Osteocyte (in vitro differentiated cells): ENCODE results near the gene RPS18. TPM values are rescaled to one million over a fixed set of nuclear protein-coding genes. Genes with fewer than 3 reads are reported as not detected.

Experiments used
- DNase-seq: peaks from one replicate; pipeline ENCODE4 v3.0.0; 2021; ENCODE audit warnings: mixed read lengths; ENCODE audit not compliant: unreplicated experiment; ENCODE audit errors: extremely low spot score
- H3K27ac Mint-ChIP-seq: one replicate; pipeline ENCODE4 v1.8.0; 2021; ENCODE audit warnings: mild to moderate bottlenecking, mixed read lengths; ENCODE audit not compliant: unreplicated experiment
- H3K27me3 Mint-ChIP-seq: one replicate; pipeline ENCODE4 v1.8.0; 2021; ENCODE audit warnings: mixed read lengths; ENCODE audit not compliant: unreplicated experiment
- H3K36me3 Mint-ChIP-seq: one replicate; pipeline ENCODE4 v1.8.0; 2021; ENCODE audit warnings: mixed read lengths; ENCODE audit not compliant: unreplicated experiment
- H3K4me1 Mint-ChIP-seq: one replicate; pipeline ENCODE4 v1.8.0; 2021; ENCODE audit warnings: mixed read lengths; ENCODE audit not compliant: unreplicated experiment
- H3K4me3 Mint-ChIP-seq: one replicate; pipeline ENCODE4 v1.8.0; 2021; ENCODE audit warnings: mild to moderate bottlenecking, moderate library complexity, mixed read lengths; ENCODE audit not compliant: unreplicated experiment
- H3K9me3 Mint-ChIP-seq: one replicate; pipeline ENCODE4 v1.8.0; 2021; ENCODE audit warnings: mixed read lengths; ENCODE audit not compliant: unreplicated experiment
- total RNA-seq: library from RNA; stranded (reverse); gene quantifications from 2 replicates; pipeline ENCODE4 v1.2.1, GENCODE V29; 2021
- TF ChIP-seq, protein P1 (sequence below): fragments of 200-600 bp; sonication (generic); IDR thresholded peaks from 2 replicates; pipeline ENCODE4 v1.5.0; 2021; ENCODE audit warnings: antibody characterized with exemption, mild to moderate bottlenecking, moderate library complexity

Gene RPS18
- total RNA-seq, 1 donor from 2014 or later = 2,180 TPM

DNA sequence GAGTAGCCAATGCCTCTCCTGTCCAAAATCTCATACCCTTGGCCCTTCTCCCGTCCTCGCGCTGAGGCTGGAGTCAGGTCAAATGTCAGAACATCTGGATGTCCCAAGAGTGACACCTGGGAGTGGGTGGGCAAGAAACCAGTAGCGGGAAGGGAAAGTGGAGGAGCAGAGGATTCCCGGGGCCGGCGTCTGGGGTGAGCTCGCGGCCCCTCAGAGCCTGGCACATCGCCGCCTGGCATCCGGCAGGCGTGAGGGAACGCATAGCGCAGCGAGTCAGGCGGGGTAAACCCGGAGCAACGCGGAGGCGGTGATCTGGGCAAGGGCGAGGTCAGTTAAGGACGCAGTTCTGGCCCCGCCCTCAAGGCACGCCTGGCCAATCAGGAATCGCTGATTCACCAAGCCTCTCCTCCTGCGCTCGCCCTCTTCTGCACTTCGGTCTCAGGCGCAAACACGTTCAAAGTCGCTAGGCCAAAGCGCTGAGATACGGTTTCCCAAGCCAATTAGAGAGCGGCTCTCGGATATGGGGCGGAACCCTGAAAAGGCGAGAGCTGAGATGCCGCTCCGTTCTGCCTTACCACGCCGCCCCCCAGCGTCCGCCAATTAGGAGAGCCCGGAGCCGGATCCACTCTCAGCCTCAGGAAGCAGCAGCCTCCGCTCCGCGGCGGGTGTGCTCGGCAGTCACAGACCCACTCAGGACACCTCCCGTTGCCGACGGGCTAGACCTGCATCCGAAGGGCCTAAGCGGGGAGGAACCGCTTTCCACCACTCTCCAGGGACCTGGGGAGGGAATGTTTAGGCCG, 22.7 kb upstream of the RPS18 start:
- Mint-ChIP-seq H3K27me3 (no peaks in the 10 kb centered on the region), H3K4me3 (peak overlapping the region; percentile 85), H3K4me1 (peaks cover 34% of the 10 kb centered on the region), H3K27ac (peak overlapping the region; percentile 99), H3K36me3 (peaks cover 16% of the 10 kb centered on the region), H3K9me3 (no peaks in the 10 kb centered on the region)
- peak; percentile 97 for DNase-seq
- TF ChIP-seq, protein P1, sequence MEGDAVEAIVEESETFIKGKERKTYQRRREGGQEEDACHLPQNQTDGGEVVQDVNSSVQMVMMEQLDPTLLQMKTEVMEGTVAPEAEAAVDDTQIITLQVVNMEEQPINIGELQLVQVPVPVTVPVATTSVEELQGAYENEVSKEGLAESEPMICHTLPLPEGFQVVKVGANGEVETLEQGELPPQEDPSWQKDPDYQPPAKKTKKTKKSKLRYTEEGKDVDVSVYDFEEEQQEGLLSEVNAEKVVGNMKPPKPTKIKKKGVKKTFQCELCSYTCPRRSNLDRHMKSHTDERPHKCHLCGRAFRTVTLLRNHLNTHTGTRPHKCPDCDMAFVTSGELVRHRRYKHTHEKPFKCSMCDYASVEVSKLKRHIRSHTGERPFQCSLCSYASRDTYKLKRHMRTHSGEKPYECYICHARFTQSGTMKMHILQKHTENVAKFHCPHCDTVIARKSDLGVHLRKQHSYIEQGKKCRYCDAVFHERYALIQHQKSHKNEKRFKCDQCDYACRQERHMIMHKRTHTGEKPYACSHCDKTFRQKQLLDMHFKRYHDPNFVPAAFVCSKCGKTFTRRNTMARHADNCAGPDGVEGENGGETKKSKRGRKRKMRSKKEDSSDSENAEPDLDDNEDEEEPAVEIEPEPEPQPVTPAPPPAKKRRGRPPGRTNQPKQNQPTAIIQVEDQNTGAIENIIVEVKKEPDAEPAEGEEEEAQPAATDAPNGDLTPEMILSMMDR = peak; percentile 32

DNA sequence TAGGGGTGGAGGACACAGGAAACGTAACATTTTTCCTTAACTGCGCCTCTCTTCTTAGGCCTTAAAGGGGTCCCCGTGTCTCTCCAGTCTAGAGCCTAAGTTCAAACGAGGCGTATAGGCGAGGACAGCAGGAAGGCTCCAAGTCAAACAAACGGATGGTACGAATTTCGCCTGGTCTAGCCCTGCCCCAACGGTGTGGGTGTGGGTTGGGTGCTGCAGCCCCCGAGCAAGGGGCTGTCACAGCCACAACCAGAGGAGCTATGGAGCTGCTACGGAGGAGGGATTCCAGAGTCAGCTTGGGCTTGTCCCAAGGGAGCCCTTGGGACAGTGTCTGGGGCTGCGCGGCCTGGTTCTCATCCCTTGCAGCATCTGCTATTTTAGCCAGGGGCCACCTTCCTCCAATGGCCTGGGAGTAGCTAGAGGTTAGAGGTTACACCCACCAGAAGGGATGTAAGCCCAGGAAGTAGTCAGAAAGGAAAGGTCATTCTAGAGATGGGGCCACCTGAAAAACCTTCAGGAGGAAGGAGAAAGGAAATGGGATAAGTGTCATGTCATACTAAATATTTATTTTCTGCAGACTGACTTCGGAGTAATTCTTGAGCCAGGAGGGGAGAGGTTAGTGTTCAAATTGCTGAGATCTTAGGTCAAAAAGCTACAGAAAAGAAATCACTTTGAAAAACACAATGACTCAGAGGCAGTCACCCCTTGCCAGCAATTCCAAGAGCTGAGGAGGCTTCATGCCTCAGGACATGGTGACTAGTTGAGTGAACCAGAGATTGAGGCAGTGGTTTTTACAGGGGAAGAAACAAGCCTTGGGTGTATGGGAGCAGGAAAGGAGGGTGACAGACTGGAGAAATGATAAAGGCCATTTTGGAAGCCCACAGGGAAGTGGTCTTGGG, 21.9 kb upstream of the RPS18 start:
- Mint-ChIP-seq H3K36me3 (peaks cover 16% of the 10 kb centered on the region), H3K27me3 (no peaks in the 10 kb centered on the region), H3K9me3 (no peaks in the 10 kb centered on the region), H3K4me1 (peaks cover 34% of the 10 kb centered on the region), H3K27ac (peak overlapping the region; percentile 99), H3K4me3 (peak overlapping the region; percentile 85)
- no peak for DNase-seq
- TF ChIP-seq, protein P1 = no peak

DNA sequence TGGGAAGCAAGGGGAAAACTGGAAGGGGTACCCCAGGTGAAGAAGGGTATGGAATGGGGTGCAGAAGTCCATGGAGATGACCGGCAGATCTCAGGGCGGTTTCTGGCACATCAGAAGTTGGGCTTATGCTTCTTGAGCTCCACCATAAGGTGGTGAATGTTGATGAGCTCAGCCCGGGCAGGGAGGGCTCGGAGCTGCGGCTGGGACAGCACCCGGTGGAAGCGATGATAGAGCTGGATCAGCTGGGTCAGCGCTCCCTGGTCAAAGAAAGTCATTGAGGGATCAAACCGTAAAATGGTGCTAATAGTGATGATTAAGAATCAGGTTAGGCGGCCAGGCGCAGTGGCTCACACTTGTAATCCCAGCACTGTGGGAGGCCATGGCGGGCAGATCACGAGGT, 21.1 kb upstream of the RPS18 start:
- TF ChIP-seq, protein P1 = no peak
- DNase-seq = no peak
- Mint-ChIP-seq H3K27ac (peak overlapping the region; percentile 99), H3K9me3 (no peaks in the 10 kb centered on the region), H3K36me3 (peaks cover 17% of the 10 kb centered on the region), H3K27me3 (no peaks in the 10 kb centered on the region), H3K4me1 (peaks cover 34% of the 10 kb centered on the region), H3K4me3 (peak overlapping the region; percentile 85)

DNA sequence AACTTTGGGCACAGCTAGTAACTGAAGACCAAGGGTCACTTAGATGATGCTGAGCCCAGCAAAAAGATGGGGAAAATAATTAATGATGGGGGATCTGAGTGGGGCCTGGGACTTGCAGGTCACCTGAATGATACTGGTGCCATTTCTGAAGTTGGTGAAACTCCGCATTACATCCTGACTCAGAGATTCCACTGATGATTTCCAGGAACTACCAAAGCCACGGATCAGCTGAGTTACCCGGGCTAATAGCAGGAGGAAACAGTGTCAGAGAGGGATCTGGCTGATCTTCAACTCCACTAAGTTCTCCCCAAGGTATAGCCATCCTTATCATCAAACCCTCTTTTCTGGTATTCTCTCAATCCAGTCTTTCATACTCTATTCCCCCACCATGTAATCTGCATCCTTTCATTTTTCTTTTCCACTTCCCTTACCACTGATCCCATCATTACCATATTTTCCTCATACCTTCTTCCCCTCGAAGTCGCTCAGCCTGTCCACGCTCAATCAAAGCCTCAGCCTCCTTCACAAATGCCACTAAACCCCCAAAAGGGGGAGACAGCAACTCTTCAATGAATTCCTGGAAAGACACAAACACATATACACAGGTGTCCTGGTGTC, 20.4 kb upstream of the RPS18 start:
- Mint-ChIP-seq H3K9me3 (no peaks in the 10 kb centered on the region), H3K4me3 (peak overlapping the region; percentile 51), H3K4me1 (peaks cover 34% of the 10 kb centered on the region), H3K36me3 (peaks cover 20% of the 10 kb centered on the region), H3K27ac (peak overlapping the region; percentile 40), H3K27me3 (no peaks in the 10 kb centered on the region)
- DNase-seq = no peak
- TF ChIP-seq, protein P1 = no peak
